Measurements from ENCODE around the gene HDAC1.
"Not testable (repeated sequence)": the region's sequence is repeated elsewhere in the genome, so short reads cannot be mapped to it uniquely, and the experiment has no call there.

HDAC1 gene

DNA sequence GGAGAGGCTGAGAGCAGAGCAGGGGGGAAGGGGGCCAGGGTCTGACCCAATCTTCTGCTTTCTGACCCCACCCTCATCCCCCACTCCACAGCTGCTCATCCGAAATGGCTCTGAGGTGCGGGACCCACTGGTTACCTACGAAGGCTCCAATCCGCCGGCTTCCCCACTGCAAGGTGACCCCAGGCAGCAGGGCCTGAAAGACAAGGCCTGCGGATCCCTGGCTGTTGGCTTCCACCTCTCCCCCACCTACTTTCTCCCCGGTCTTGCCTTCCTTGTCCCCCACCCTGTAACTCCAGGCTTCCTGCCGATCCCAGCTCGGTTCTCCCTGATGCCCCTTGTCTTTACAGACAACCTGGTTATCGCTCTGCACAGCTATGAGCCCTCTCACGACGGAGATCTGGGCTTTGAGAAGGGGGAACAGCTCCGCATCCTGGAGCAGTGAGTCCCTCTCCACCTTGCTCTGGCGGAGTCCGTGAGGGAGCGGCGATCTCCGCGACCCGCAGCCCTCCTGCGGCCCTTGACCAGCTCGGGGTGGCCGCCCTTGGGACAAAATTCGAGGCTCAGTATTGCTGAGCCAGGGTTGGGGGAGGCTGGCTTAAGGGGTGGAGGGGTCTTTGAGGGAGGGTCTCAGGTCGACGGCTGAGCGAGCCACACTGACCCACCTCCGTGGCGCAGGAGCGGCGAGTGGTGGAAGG is 17.1 kb upstream of the HDAC1 start:
- DNase-seq: no peak

DNA sequence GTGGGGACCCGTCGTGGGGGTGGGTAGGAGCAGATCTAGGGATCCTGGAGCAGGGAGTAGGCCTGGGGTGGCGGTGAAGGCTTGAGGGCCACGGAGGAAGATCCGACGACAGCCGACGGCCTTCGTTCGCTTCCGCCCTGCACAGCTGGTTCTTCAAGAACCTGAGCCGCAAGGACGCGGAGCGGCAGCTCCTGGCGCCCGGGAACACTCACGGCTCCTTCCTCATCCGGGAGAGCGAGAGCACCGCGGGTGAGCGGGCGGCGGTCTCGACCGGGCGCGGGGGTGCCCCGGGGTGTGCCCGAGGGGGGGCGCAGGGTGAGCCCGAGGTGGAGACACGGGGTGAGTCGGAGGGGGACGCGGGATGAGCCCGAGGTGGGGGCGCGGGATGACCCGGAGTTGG is 16.5 kb upstream of the HDAC1 start:
- no peak for DNase-seq

DNA sequence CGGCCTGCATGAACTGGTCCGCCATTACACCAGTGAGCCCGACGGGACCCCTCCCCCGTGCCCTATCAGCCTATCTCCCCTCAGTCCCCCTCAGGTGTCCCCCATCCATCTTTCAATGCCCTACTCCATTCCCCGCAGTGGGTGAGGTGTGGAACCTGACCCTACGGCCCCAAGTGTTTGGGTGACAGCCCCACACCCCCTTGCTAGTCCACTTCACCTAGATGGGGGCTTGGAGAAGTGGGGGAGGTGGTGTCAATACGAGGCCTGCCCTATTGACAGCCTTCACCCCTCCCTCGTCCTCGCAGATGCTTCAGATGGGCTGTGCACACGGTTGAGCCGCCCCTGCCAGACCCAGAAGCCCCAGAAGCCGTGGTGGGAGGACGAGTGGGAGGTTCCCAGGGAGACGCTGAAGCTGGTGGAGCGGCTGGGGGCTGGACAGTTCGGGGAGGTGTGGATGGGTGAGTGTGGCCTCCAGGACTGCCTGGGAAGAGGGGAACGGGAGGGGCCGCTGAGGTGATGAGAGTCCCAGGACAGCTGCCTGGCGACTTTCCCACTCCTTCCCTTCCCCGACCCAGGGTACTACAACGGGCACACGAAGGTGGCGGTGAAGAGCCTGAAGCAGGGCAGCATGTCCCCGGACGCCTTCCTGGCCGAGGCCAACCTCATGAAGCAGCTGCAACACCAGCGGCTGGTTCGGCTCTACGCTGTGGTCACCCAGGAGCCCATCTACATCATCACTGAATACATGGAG is 15.7 kb upstream of the HDAC1 start:
- no peak for DNase-seq

DNA sequence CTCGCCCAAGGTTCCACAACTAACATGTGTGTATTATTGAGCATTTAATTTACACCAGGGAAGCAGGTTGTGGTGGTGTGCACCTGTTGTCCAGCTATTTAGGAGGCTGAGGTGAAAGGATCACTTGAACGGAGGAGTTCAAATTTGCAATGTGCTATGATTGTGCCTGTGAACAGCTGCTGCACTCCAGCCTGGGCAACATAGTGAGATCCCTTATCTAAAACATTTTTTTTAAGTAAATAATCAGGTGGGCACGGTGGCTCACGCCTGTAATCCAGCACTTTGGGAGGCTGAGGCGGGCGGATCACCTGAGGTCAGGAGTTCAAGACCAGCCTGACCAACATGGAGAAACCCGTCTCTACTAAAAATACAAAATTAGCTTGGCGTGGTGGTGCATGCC is 7.1 kb upstream of the HDAC1 start:
- not testable (repeated sequence) for DNase-seq

DNA sequence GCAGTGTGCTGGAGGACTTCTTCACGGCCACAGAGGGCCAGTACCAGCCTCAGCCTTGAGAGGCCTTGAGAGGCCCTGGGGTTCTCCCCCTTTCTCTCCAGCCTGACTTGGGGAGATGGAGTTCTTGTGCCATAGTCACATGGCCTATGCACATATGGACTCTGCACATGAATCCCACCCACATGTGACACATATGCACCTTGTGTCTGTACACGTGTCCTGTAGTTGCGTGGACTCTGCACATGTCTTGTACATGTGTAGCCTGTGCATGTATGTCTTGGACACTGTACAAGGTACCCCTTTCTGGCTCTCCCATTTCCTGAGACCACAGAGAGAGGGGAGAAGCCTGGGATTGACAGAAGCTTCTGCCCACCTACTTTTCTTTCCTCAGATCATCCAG is 6.2 kb upstream of the HDAC1 start:
- DNase-seq: no peak

DNA sequence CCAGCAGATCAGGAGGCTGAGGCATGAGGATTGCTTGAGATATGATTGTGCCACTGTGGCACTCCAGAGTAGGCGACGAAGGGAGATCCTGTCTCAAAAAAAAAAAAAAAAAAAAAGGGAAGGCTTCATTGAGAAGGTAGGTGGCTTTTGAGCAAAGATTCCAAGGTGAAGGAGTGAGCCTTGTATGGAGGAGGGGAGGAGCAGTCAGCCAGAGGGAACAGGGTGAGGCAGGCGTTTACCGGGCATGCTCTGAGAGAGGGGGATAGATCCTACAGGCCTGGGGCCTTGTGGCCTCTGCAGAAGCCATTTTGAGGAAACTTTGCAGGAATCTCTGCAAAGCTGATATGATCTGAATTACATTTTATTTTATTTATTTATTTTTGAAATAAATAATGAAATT is 5.1 kb upstream of the HDAC1 start:
- DNase-seq: no peak

DNA sequence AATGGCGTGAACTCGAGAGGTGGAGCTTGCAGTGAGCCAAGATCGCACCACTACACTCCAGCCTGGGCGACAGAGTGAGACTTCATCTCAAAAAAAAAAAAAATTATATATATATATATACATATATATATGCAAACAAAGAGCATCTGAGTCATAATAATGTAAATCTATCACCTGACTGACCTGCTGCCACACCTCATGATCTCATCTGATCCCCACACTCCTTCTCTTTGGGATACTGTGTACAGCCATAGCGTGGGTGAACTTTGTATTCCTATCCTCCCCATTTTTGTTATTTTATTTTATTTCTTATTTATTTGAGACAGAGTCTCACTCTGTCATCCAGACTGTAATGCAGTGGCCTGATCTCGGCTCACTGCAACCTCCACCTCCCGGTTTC is 2.6 kb upstream of the HDAC1 start:
- DNase-seq: no peak

DNA sequence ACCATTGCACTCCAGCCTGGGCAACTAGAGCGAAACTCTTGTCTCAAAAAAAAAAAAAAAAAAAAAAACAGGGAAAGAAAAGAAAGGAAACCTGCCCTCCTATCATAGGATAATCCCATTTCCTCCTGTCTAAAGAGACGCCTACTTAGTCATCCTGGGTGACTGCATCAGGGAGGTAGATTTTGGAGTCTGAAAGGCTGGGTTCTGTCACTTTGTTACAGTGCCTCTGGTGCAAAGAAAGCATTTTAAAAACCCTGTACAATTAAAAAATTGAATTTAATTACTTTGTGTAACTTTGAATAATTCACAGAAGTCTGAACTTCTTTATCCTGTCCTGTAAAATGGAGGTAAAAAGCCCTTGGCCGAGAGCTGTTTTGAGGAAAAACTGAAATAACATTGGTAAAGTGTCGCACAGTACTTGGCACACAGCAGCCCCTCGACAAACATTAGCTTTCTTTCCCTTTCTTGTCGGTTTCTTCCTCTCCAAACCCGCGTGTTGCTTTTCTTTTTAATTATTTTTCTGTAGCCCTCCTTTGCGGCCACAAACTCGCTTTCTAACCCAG is 657 bp upstream of the HDAC1 start:
- DNase-seq: no peak

DNA sequence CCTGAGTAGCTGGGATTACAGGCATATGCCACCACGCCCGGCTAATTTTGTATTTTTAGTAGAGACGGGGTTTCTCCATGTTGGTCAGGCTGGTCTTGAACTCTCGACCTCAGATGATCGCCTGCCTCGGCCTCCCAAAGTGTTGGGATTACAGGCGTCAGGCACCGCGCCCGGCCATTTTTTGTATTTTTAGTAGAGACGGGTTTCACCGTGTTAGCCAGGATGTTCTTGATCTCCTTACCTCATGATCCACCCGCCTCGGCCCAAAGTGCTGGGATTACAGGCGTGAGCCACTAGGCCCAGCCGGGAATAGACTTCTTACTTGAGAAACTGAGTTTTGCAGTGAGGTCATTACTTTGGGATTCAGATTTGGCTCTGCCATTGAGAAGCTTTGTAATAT is 6.3 kb downstream of the HDAC1 start:
- not testable (repeated sequence) for DNase-seq

DNA sequence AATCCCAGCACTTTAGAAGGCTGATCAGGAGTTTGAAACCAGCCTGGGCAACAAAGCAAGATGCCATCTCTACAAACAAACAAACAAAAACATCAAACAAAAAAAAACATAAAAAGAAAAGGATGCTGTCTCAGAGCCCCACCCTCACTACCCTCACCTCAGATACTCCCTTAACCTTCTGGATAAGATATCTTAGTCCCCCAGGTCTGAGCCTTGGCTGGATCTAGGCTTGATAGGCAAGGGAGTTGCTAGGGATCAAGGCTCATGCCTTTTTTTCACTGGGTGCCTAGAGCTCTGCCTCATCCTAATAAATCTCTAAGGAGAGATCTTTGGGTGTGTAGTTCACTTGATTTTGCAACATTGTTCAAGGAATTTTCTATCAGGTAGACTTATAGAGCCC is 7.4 kb downstream of the HDAC1 start:
- no peak for DNase-seq

DNA sequence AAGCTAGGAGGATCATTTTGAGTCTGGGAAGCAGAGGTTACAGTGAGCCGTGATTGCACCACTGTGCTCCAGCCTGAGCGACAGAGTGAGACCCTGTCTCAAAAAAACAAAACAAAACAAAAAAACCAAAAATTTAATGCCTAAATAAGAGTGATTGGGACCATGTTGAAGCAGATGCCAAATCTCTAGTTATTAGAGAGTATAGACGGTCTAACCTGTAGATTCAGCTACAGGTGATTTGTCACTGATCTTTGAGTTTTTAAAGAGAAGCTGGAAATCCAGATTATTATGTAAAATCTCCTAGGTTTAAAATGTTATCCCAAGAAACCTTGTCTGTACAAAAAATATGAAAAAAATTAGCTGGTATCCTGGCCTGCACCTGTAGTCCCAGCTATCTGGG is 11.5 kb downstream of the HDAC1 start:
- no peak for DNase-seq

DNA sequence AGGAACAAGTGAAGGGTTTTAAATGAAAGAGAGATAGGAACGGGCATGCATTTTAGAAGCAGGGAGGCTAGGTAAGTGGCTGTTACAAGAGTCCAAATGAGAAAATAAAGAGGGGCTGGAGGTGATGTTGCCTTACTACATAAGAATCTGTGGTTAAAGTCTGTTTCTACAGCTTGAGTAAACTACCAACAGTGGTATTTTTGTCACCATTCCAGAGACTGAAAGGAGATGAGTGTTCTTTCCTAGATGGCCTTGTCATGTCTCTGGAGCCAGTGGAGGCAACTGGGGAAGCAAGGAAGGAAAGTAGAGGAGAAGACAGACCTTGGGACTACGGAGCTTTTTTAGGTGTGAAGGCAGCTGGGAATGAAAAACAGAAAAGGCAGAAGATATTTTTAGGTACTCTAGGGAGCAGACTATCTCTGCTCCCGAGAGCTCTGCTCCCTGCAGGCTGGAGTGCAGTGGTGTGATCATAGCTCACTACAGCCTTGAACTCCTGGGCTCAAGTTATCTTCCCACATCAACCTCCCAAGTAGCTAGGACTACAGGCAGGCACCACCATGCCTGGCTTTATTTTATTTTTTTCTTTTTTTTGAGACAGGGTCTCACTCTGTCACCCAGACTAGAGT is 12.2 kb downstream of the HDAC1 start:
- DNase-seq: no peak

DNA sequence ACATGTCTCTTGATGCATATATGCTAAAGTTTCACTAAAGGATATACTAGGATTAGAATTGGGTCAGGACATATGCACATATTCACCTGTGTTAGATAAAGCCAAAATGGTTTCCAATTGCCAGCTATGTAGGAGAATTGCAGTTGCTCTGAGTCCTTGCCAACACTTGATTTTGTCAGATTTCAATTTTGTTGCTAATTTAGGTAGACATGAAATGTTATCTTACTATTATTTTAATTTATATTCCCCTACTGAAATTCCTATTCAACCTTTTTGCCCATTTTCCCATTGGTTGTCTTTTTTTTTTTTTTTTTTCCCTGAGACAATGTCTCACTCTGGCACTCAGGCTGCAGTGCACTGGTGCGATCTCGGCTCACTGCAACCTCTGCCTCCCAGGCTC is 13.4 kb downstream of the HDAC1 start:
- DNase-seq: no peak

DNA sequence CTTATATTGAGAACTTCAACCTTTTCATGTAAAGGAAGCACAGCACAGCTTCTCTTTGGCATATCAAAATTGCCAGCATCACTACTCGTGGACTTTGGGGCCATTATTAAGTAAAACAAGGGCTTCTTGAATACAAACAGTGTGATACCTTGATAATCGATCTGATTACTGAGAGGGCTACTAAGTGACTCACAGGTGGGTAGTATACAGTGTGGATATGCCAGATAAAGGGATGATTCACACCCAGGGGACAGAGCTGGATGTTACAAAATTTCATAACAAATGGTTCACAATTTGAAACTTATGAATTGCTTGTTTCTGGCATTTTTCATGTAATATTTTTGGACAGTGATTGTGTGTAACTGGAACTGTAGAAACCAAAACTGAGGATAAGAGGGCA is 15.4 kb downstream of the HDAC1 start:
- no peak for DNase-seq

DNA sequence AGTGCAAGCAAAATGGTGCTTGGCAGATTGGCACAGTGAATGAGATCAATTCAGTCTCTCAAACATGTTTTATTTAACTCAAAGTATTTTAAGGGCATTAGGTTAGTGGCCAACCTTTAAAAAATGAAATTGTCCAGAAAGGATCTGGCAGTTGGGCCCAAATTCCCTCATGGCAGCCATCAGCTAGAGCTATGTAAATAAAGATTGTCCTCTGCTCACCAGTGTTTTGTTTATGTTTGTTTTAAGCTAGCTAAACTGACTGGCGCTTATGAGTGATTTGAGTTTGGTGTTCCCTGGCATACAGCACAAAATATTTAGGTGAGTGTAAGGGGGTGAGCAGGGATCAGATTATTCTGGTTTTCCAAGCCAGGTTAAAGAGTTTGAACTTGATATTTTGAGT is 18.1 kb downstream of the HDAC1 start:
- DNase-seq: no peak

DNA sequence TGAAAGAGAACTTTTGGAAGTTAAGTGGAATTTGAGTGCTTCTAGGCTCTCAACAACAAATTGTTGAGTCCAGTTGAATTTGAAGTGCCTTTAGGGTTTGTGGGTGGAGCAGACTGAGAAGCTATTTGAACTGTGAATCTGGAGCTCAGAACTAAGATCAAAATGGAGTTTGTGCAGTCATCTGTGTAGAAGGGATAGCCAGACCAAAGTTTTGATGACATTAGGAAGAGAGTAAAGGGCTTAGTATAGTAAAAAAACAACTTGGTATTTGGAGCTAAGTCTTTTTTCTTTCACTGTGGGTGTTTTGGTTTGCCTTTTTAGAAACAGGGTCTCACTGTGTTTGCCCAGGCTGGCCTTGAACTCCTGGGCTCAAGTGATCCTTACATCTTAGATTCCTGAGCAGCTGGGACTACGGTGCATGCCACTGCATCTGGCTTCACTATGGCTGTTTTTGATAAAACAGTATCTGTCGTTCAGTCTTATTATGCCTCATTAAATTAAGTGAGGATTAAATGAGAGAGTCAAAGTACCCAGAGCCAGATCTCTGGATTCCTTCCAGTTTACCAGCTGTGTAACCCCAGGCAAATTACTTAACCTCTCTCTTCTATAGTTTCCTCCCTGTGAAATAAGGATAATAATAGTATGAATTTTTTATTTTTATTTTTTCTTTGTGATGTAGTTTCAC is 20.0 kb downstream of the HDAC1 start:
- DNase-seq: no peak

DNA sequence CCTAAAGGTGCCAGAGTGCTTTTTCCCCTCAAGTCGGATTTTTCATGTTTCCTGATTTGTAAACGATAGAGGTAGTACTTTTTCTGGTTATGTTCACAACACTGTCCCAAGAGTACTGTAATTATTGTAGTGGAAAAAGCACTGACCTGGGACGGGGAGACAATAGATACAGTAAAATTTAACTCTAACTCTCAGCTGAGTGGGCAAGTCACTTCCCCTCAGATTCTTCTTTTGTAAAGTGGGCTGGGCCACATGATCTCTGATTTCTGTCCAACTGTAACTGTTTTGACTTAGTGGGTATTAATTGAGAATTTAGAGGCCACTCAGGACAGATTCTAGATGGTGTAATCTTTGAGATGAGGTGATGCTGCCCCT is 25.0 kb downstream of the HDAC1 start:
- no peak for DNase-seq

DNA sequence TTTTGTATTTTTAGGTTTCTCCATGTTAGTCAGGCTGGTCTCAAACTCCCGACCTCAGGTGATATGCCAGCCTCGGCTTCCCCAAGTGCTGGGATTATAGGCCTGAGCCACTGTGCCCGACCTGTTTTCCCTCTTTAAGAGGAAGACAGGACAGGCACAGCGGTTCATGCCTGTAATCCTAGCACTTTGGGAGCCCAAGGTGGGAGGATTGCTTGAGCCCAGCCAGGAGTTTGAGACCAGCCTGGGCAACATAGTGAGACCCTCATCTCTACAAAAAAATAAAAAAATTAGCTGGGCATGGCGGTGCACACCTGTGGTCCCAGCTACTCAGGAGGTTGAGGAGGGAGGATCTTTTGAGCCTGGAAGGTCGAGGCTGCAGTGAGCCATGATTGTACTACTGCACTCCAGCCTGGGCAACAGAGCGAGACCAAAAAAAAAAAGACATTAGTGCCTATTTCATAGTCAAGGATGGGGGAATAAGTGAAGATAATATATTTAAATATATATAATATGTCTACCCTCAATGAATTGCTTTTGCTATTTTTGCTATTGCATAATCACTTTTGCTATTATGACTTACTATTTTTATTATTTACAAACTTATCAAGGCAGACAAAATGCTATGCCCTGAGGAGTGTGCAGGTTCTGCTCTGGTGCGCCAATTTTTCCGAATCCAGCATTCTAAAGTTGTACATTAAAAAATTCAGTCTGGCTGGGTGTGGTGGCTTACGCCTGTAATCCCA is 26.4 kb downstream of the HDAC1 start:
- DNase-seq: no peak

DNA sequence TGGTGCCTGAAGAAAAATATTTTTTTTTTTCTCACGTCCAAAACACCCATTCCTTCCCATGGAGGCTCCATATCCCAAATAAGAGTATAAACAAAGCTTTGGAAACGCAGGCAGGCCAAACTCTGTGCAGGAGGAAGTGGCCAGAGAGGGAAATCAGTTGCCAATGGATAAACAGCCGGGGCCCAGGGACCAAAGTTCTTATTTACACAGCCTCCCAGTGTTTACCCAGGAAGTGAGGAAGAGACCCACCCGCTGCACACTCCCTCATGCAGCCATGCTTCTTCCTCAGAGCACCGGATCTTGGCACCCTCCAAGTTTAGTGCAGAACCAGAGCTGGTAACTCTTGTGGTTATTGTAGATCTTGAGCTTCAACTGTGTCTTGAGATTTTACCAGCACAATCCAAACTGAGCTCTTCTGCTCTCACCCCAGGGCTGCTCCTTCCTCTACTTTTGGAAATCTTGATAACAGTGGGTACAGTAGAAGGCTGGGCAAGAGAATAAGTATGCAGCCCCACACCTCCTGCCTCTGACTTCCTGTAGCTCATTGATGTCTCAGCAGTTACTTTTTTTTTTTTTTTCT is 29.9 kb downstream of the HDAC1 start:
- peak; percentile 26 to 49 for DNase-seq

DNA sequence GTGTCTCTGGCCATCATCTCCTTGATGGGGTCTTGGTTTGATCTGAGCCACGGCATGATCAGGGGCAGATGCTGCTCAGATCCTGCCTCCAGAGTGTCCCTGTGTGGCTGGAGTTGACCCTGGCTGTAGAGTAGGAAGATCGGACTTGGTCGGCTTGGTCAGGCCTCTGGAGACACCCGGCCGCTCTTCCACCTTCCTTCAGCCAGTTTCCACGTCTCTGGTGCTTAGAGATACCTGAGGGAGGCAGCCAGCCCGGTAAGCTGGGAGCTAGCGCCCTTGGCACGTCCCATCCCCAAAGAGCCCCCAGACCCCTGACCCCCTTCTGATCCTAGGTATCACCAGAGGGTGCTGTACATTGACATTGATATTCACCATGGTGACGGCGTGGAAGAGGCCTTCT is 35.3 kb downstream of the HDAC1 start:
- no peak for DNase-seq

DNA sequence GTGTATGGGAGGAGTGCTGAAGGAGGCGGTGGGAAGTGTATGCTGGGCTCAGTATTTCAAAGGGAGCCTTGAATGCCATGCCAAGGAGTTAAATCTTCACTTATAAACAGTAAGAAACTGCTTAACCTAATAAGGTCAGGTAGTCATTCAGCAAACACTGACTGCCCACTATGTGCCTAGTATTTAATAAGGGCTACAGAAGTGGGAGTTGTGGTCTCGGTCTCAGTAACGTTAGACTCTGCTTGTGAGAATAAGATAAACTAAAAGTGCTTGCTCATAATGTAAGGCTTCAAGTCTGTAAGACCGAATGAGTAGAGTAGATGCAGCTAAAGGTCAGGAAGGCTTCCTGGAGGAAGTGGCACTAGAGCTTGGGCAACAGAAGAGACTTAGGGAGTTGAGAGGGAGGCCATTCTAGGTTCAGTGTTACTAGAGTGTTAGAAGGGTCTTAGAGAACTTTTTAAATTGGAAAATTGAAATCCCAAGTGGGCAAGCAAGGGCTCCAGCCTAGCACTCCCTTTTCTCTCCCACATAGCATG is 38.1 kb downstream of the HDAC1 start:
- no peak for DNase-seq

DNA sequence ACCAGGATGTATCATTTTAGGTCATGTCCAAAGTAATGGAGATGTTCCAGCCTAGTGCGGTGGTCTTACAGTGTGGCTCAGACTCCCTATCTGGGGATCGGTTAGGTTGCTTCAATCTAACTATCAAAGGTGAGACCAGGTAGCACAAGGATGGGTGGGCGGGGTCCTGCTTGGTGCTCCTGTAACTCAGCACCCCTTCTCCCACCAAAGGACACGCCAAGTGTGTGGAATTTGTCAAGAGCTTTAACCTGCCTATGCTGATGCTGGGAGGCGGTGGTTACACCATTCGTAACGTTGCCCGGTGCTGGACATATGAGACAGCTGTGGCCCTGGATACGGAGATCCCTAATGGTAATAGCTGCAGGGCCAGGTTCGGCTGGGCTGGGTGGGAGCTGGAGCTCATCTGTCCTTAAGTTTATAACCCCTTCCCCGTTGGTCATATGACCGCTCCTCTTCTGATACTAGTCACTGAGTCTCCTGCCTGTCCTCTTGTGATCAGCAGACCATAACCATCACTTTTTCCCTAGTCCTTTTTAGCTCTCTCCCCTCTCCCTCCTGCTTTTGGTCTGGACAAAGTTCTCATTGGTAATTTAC is 38.8 kb downstream of the HDAC1 start:
- DNase-seq: no peak

Measured in CD4-positive, alpha-beta T cell treated with Interleukin-1 beta for 1 hour (primary cell).